Skeletal muscle tissue (tissue), 4 donors: ENCODE results near the gene GADD45G. TPM values are rescaled to one million over a fixed set of nuclear protein-coding genes. Genes with fewer than 3 reads are reported as not detected.
A peak's percentile ranks its signal among the peaks of the same experiment; 100 is the strongest.

Source experiments
- H3K27ac ChIP-seq: one replicate; pipeline ENCODE4 v1.7.0; 2013; ENCODE audit warnings: mild to moderate bottlenecking, low read depth, low read length, inconsistent platforms
- H3K27me3 ChIP-seq, 3 donors: one replicate each; pipeline ENCODE4 v1.7.0; 2013; ENCODE audit warnings: low read length in 3 of 3; ENCODE audit not compliant: control insufficient read depth in 3 of 3, insufficient read depth in 3 of 3
- H3K36me3 ChIP-seq, 3 donors: one replicate each; pipeline ENCODE4 v1.7.0; 2013; ENCODE audit warnings: low read length in 3 of 3; ENCODE audit not compliant: control insufficient read depth in 3 of 3, insufficient read depth in 3 of 3
- H3K4me1 ChIP-seq, 3 donors: one replicate each; pipeline ENCODE4 v1.7.0; 2013; ENCODE audit warnings: low read length in 3 of 3, mild to moderate bottlenecking in 3 of 3; ENCODE audit not compliant: control insufficient read depth in 3 of 3, insufficient read depth in 3 of 3
- H3K4me3 ChIP-seq, 3 donors: one replicate each; pipeline ENCODE4 v1.7.0; 2013; ENCODE audit warnings: low read length in 3 of 3
- H3K9ac ChIP-seq, 3 donors: one replicate each; pipeline ENCODE4 v1.7.0; 2013; ENCODE audit warnings: low read length in 3 of 3, mild to moderate bottlenecking in 3 of 3, moderate library complexity in 2 of 3, low read depth in 1 of 3
- H3K9me3 ChIP-seq, 3 donors: one replicate each; pipeline ENCODE4 v1.7.0; 2013; ENCODE audit warnings: low read length in 3 of 3; ENCODE audit not compliant: control insufficient read depth in 3 of 3
- total RNA-seq: library from RNA; depleted of rRNA; stranded (reverse); fragments of >200 nt; gene quantifications from one replicate; pipeline ENCODE4 v1.2.3, GENCODE V29; 2014
- donor health status: Osteomylitis.

GADD45G gene
- total RNA-seq = 2.1 TPM

GRCh38 chr9:89604729-89605464 lies at the start of gene GADD45G:
Gene GADD45G, plus strand, starts transcription at chr9:89605012. Its CDS starts 110 bp downstream, at chr9:89605122.
- Histone ChIP-seq H3K9me3 (no peaks in the 10 kb centered on the region), H3K4me3 (peak within 1 kb of the TSS; percentile 76 to 95 (median 83)), H3K9ac (peak within 1 kb of the TSS; percentile 92 to 94 (median 93))

GRCh38 chr9:89555036-89555415 lies 49.8 kb upstream of the GADD45G start:
- Histone ChIP-seq H3K27me3 (peaks cover 0 to 1% (median 0%) of the 10 kb centered on the region in 3 donors), H3K27ac (no peak overlapping the region), H3K9ac (no peak overlapping the region), H3K9me3 (no peaks in the 10 kb centered on the region), H3K36me3 (no peaks in the 10 kb centered on the region), H3K4me3 (no peak overlapping the region), H3K4me1 (peaks cover 0 to 9% (median 2%) of the 10 kb centered on the region in 3 donors)

More at GRCh38 chr9:89604729-89605464, at the start of gene GADD45G:
- H3K4me1 ChIP-seq = peaks cover 49 to 62% (median 60%) of the 10 kb centered on the region in 3 donors
- no peaks in the 10 kb centered on the region for H3K27me3 ChIP-seq
- no peaks in the 10 kb centered on the region for H3K36me3 ChIP-seq
- peak within 1 kb of the TSS; percentile 91 for H3K27ac ChIP-seq

GRCh38 chr9:89555451-89556375 lies 49.1 kb upstream of the GADD45G start:
- H3K27ac ChIP-seq = no peak overlapping the region
- H3K9me3 ChIP-seq = no peaks in the 10 kb centered on the region
- no peaks in the 10 kb centered on the region for H3K36me3 ChIP-seq
- peaks cover 0 to 3% (median 0%) of the 10 kb centered on the region in 3 donors for H3K27me3 ChIP-seq
- H3K4me1 ChIP-seq = peaks cover 0 to 9% (median 2%) of the 10 kb centered on the region in 3 donors
- H3K9ac ChIP-seq = no peak overlapping the region
- H3K4me3 ChIP-seq = no peak overlapping the region

GRCh38 chr9:89558196-89558899 lies 46.5 kb upstream of the GADD45G start:
- no peak overlapping the region for H3K27ac ChIP-seq
- no peak overlapping the region for H3K9ac ChIP-seq
- H3K4me1 ChIP-seq = peaks cover 0 to 9% (median 2%) of the 10 kb centered on the region in 3 donors
- H3K27me3 ChIP-seq = peaks cover 0 to 3% (median 0%) of the 10 kb centered on the region in 3 donors
- H3K36me3 ChIP-seq = no peaks in the 10 kb centered on the region
- no peaks in the 10 kb centered on the region for H3K9me3 ChIP-seq
- no peak overlapping the region for H3K4me3 ChIP-seq

GRCh38 chr9:89558948-89559347 lies 45.9 kb upstream of the GADD45G start:
- Histone ChIP-seq H3K27ac (no peak overlapping the region), H3K36me3 (no peaks in the 10 kb centered on the region), H3K9ac (no peak overlapping the region), H3K4me3 (no peak overlapping the region), H3K27me3 (peaks cover 0 to 3% (median 0%) of the 10 kb centered on the region in 3 donors), H3K9me3 (no peaks in the 10 kb centered on the region), H3K4me1 (peaks cover 0 to 9% (median 2%) of the 10 kb centered on the region in 3 donors)

- Histone ChIP-seq H3K27ac (no peak overlapping the region), H3K4me1 (no peaks in the 10 kb centered on the region), H3K9me3 (no peaks in the 10 kb centered on the region), H3K27me3 (peaks cover 0 to 3% (median 0%) of the 10 kb centered on the region in 3 donors), H3K9ac (no peak overlapping the region), H3K4me3 (no peak overlapping the region), H3K36me3 (no peaks in the 10 kb centered on the region)
Measured at GRCh38 chr9:89562186-89562814, 42.5 kb upstream of the GADD45G start.

GRCh38 chr9:89563571-89564345 lies 41.1 kb upstream of the GADD45G start:
- Histone ChIP-seq H3K9me3 (no peaks in the 10 kb centered on the region), H3K27me3 (peaks cover 0 to 3% (median 0%) of the 10 kb centered on the region in 3 donors), H3K9ac (no peak overlapping the region), H3K4me3 (no peak overlapping the region), H3K36me3 (no peaks in the 10 kb centered on the region), H3K27ac (no peak overlapping the region), H3K4me1 (no peaks in the 10 kb centered on the region)

GRCh38 chr9:89564346-89564878 lies 40.4 kb upstream of the GADD45G start:
- no peak overlapping the region for H3K4me3 ChIP-seq

More at GRCh38 chr9:89564346-89564878, 40.4 kb upstream of the GADD45G start:
- no peak overlapping the region for H3K27ac ChIP-seq
- H3K9ac ChIP-seq = no peak overlapping the region
- no peaks in the 10 kb centered on the region for H3K9me3 ChIP-seq
- H3K36me3 ChIP-seq = no peaks in the 10 kb centered on the region
- H3K27me3 ChIP-seq = peaks cover 0 to 3% (median 0%) of the 10 kb centered on the region in 3 donors
- no peaks in the 10 kb centered on the region for H3K4me1 ChIP-seq
